HFF-Myc (cell line): ENCODE data around the gene THADA.
"Not testable (repeated sequence)": the region's sequence is repeated elsewhere in the genome, so short reads cannot be mapped to it uniquely, and the experiment has no call there.

Experiments
- DNase-seq: peaks from one replicate; pipeline ENCODE4 v3.0.0-alpha.2; 2011; ENCODE audit warnings: low read depth; ENCODE audit errors: extremely low read depth
- H3K4me3 ChIP-seq: replicated peaks from 2 replicates; pipeline ENCODE4 v1.5.1; 2011; ENCODE audit warnings: low read depth, mild to moderate bottlenecking, control low read depth, low read length
- CTCF ChIP-seq: IDR thresholded peaks from 2 replicates; pipeline ENCODE4 v1.5.1; 2012; ENCODE audit warnings: mild to moderate bottlenecking, low read depth, low read length, control low read depth; ENCODE audit errors: missing control alignments

The THADA gene

GRCh38 chr2:43402452-43402937, 193.3 kb downstream of the THADA start:
- TF ChIP-seq CTCF = no peak
- no peak for DNase-seq
- H3K4me3 ChIP-seq = no peak overlapping the region

DNA sequence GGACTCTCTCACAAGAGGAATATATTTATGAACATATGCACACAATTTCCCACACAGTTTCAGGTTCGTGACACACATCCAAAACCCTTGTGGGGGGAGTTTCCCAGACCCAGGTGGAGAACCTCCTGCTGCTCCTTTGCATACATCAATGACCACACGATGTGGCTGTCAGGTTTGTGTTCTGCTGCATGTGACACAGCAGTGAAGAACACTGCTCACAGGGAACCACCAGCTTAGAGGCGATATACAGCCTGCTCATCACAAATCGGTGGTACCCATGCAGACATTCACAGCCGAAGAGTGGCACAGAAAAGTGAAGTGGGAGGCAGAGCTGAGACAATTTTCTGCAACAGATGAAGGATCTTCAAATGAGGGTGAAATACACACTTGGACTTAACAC, 193.8 kb downstream of the THADA start:
- no peak for DNase-seq
- H3K4me3 ChIP-seq = no peak overlapping the region
- TF ChIP-seq CTCF = no peak

DNA sequence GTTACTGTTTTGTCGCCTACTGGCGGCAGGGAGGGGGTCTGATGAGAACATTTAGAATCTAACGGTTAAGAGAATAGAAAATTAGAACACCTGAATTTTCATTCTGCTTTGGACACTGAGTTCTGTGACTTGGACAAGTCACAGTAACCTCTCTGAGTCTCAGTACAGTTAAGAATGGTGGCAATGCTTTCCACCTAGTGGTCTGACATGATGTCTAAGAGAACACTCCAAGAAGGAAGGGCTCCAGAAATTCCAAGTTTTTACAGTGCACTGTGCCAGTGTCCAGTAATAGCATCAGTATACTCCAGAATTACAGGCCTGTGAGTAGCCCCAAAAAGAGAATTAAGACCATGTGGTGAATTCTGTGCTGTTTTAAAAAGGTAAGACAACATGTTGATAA, 195.3 kb downstream of the THADA start:
- no peak overlapping the region for H3K4me3 ChIP-seq
- peak; percentile 16 for TF ChIP-seq CTCF
- DNase-seq = no peak

DNA sequence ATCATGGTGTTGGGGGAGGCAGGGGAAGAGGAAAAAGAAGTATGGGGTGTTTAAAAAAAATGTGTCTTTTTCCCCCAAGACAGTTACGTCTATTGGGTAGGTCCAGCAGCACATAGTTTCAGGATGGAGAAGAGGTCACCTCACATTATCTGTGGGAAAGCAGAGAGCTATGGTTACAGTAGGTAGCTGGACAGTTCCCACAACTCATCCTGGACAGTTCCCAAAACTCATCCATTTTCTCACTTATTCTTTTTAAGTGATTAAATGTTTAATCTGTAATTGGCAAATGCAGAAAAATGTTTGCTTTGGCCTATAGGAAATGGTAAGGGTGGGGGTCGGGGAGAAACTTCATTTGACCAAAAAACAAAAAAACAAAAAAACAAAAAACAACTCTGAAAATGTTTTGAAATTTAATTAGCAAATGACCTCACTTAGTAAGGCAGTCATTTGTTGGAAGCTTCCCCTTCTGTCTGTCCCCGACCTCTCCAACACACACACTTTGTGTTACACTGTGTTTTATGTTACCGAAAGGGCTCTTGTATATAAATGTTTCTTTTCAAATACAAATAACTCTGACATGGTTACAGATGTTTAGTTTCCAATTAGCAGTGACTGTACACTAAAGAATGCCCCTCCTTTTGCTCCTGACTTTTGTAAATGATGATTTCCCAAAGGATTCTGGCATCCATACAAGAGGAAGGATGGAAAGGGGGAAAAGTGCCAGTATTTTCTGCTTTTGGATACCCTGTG, 196.1 kb downstream of the THADA start:
- DNase-seq = peak; percentile 78
- no peak overlapping the region for H3K4me3 ChIP-seq
- TF ChIP-seq CTCF = no peak

DNA sequence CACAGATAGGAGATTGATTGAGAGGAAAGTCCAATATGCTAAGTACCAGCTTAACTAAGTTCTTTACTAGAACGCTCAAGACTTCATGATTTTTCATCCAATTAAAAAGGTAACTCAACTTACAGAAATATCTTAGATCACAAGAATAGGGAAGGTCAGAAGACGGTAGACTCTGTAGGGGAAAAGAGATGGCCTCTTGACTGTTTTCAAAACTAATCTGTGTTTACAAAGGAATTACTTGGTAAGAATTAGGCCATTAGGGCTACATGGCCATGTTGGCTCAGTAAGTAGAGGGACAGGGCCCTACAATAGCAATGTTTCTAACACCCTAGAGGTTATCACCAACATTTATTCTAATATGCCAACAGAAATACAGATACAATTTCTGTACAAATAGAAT, 196.7 kb downstream of the THADA start:
- DNase-seq = no peak
- no peak for TF ChIP-seq CTCF
- no peak overlapping the region for H3K4me3 ChIP-seq

DNA sequence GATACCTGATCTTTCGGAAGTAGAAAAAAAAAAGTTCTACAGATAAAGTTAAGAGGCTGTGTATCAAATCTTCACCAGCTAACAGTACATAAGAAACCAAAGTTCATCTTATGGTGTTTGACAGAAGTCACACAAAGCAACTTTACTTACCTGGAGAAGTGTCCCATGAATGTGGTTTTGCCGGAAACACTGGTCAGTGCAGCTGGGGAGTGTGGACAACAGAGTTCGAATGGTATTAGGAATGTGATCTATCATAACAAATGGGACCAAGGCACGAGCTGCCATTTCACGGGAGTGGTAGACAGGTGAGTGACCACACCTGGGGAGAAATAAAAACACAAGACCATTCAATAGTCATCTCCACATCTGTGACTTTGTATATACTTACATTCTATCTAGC, 198.0 kb downstream of the THADA start:
- no peak overlapping the region for H3K4me3 ChIP-seq
- no peak for DNase-seq
- TF ChIP-seq CTCF = no peak

- no peak overlapping the region for H3K4me3 ChIP-seq
- TF ChIP-seq CTCF = no peak
- no peak for DNase-seq
These were observed 198.4 kb downstream of the THADA start for GRCh38 chr2:43397411-43397810.

- not testable (repeated sequence) for DNase-seq, H3K4me3 ChIP-seq
These were observed 199.5 kb downstream of the THADA start for GRCh38 chr2:43396344-43396743.
